AG04450 (cell line): Measurements from ENCODE around the gene PLXNA2. TPM values are rescaled to one million over a fixed set of nuclear protein-coding genes. Genes with fewer than 3 reads are reported as not detected.

ENCODE experiments used
- CTCF ChIA-PET: fragments of 300-600, 350-600 bp; formaldehyde crosslinking; extraction: SDS; loops from one replicate; lab custom pipeline; 2022; ENCODE audit warnings: antibody characterized with exemption, inconsistent platforms; lab: Charles Lee
- POLR2A ChIA-PET: fragments of 350-600 bp; formaldehyde crosslinking; extraction: SDS; loops from one replicate; lab custom pipeline; 2021; ENCODE audit warnings: antibody characterized with exemption, inconsistent platforms; lab: Yijun Ruan, JAX
- DNase-seq: peaks from one replicate; pipeline ENCODE4 v3.0.0-alpha.2; 2011; ENCODE audit warnings: low read depth, low spot score
- H3K27ac ChIP-seq: one replicate; pipeline ENCODE4 v1.5.1; 2012; ENCODE audit warnings: low read depth, low read length, control low read depth
- H3K27me3 ChIP-seq: one replicate; pipeline ENCODE4 v1.6.0; 2012; ENCODE audit warnings: low read length; ENCODE audit not compliant: control insufficient read depth, insufficient read depth
- H3K4me3 ChIP-seq: 2 replicates; pipeline ENCODE4 v1.5.1; 2011; ENCODE audit warnings: mild to moderate bottlenecking, low read depth, low read length, control low read depth
- H3K9me3 ChIP-seq: 2 replicates; pipeline ENCODE4 v1.5.1; 2012; ENCODE audit warnings: low read length; ENCODE audit not compliant: control insufficient read depth, insufficient read depth
- polyA plus RNA-seq: library from polyadenylated mRNA; depleted of rRNA; stranded (reverse); fragments of >200 nt; gene quantifications from 2 replicates; pipeline ENCODE4 v1.2.3, GENCODE V29; 2011
- TF ChIP-seq, protein P1 (sequence below): IDR thresholded peaks from 2 replicates; pipeline ENCODE4 v1.5.1; 2011; ENCODE audit warnings: low read depth, low read length, control low read depth, inconsistent platforms

The PLXNA2 gene
- polyA plus RNA-seq, 1 experiment: 0.10 TPM

- Histone ChIP-seq H3K9me3 (no peaks in the 10 kb centered on the region), H3K27ac (no peak overlapping the region), H3K27me3 (no peaks in the 10 kb centered on the region), H3K4me3 (no peak overlapping the region)
- DNase-seq: no peak
- TF ChIP-seq, protein P1, sequence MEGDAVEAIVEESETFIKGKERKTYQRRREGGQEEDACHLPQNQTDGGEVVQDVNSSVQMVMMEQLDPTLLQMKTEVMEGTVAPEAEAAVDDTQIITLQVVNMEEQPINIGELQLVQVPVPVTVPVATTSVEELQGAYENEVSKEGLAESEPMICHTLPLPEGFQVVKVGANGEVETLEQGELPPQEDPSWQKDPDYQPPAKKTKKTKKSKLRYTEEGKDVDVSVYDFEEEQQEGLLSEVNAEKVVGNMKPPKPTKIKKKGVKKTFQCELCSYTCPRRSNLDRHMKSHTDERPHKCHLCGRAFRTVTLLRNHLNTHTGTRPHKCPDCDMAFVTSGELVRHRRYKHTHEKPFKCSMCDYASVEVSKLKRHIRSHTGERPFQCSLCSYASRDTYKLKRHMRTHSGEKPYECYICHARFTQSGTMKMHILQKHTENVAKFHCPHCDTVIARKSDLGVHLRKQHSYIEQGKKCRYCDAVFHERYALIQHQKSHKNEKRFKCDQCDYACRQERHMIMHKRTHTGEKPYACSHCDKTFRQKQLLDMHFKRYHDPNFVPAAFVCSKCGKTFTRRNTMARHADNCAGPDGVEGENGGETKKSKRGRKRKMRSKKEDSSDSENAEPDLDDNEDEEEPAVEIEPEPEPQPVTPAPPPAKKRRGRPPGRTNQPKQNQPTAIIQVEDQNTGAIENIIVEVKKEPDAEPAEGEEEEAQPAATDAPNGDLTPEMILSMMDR: no peak
- POLR2A ChIA-PET: no interaction called here
- CTCF ChIA-PET: interaction anchor here (0.8 to 2.4 kb wide), 2 partner anchors 50 to 56 kb away, joined by 3 to 8 read pairs; no protein-coding TSS in a partner anchor
These were observed 56.6 kb downstream of the PLXNA2 start for GRCh38 chr1:208187499-208188041.

- Histone ChIP-seq H3K4me3 (no peak overlapping the region), H3K27ac (no peak overlapping the region), H3K27me3 (no peaks in the 10 kb centered on the region), H3K9me3 (no peaks in the 10 kb centered on the region)
- DNase-seq: no peak
- POLR2A ChIA-PET: interaction anchor here (0.7 to 1.8 kb wide), 2 partner anchors 22 to 173 kb away, joined by 3 to 5 read pairs; no protein-coding TSS in a partner anchor
- TF ChIP-seq, protein P1: no peak
- CTCF ChIA-PET: interaction anchor here (0.6 to 1.3 kb wide), 5 partner anchors 23 to 298 kb away, joined by 3 to 8 read pairs (median 4); no protein-coding TSS in a partner anchor
These were observed 58.4 kb downstream of the PLXNA2 start for GRCh38 chr1:208185801-208186231.

GRCh38 chr1:208184966-208185654 is 59.1 kb downstream of the PLXNA2 start:
- CTCF ChIA-PET: interaction anchor here (0.6 to 1.3 kb wide), 7 partner anchors 21 to 60 kb away, joined by 3 to 8 read pairs (median 4); no protein-coding TSS in a partner anchor
- TF ChIP-seq, protein P1: no peak
- peak overlapping the region; percentile 11 for H3K27ac ChIP-seq
- H3K9me3 ChIP-seq: no peaks in the 10 kb centered on the region
- POLR2A ChIA-PET: interaction anchor here (0.7 to 1.8 kb wide), 2 partner anchors 23 to 172 kb away, joined by 3 to 5 read pairs; no protein-coding TSS in a partner anchor
- H3K27me3 ChIP-seq: no peaks in the 10 kb centered on the region
- DNase-seq: no peak
- H3K4me3 ChIP-seq: no peak overlapping the region

DNA sequence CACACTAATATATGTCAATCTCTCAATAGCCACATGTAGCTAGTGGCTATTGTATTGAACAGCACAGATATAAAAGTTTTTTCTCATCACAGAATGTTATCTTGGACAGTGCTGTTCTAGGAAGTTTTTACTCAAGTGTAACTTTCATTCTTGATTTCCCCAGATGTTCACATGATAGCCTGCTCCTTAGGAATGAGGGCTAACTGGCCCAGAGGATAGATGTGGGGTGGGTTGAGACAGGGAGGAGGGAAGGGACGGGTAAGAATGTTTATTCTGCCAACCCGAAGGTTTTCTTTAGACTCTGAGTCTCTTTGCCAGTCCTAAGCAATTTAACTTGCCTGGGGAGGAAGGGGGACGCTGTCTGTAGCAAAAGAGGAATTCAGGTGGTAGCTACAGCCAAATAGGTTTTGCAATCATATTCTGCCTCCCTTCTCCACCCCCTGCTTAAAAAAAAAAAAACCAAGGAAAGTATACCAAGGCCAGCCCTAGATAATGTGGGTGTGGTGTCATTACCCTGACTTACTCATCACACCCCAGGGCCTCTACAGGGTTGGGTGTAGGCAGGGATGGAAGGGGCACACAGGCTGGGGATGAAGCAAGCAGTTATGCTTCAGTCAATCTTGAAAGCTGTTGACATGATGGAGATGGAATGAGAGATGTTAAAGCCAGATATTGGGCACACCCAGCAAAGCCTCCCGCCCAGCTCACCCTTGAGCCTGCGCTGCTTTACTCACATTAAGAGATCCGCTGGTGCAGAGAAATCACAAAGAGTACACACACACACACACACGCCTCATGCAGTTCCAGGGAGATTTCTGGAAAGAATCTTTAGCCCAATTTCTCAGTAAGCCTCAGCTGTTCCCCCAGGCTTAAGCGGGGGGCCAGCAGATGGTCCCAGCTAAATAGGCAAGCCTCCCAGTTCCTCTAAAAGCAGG is 59.9 kb downstream of the PLXNA2 start:
- Histone ChIP-seq H3K9me3 (no peaks in the 10 kb centered on the region), H3K27me3 (no peaks in the 10 kb centered on the region), H3K27ac (no peak overlapping the region), H3K4me3 (no peak overlapping the region)
- ChIA-PET POLR2A (interaction anchor here (1.8 kb wide), 1 partner anchor 23 kb away, joined by 5 read pairs; no protein-coding TSS in a partner anchor), CTCF (interaction anchor here (0.8 to 1.3 kb wide), 4 partner anchors 52 to 162 kb away, joined by 3 to 6 read pairs (median 4); no protein-coding TSS in a partner anchor)
- no peak for DNase-seq
- TF ChIP-seq, protein P1: no peak
